MM.1S (cell line): ENCODE results near the gene ABHD12.

Experiments used
- DNase-seq: peaks from one replicate; pipeline ENCODE4 v3.0.0-alpha.2; 2015
- H2AFZ ChIP-seq: fragments of 300-600 bp; sonication (generic); 2 replicates; pipeline ENCODE4 v1.6.0; 2016; ENCODE audit warnings: antibody characterized with exemption, low read length
- H3F3A ChIP-seq: fragments of 300-600 bp; sonication (generic); 2 replicates; pipeline ENCODE4 v1.6.1; 2016; ENCODE audit warnings: mild to moderate bottlenecking, antibody characterized with exemption, low read length, moderate library complexity, mixed read lengths; ENCODE audit not compliant: insufficient read depth
- H3K27ac ChIP-seq: fragments of 300-600 bp; sonication (generic); 2 replicates; pipeline ENCODE4 v1.5.1; 2016; ENCODE audit warnings: mild to moderate bottlenecking, low read length
- H3K27me3 ChIP-seq: fragments of 300-600 bp; sonication (generic); replicated peaks from 2 replicates; pipeline ENCODE4 v1.6.0; 2016; ENCODE audit warnings: low read length; ENCODE audit not compliant: insufficient read depth
- H3K36me3 ChIP-seq: fragments of 300-600 bp; sonication (generic); replicated peaks from 2 replicates; pipeline ENCODE4 v1.6.1; 2016; ENCODE audit warnings: mild to moderate bottlenecking, low read length, mixed read lengths; ENCODE audit not compliant: insufficient read depth
- H3K4me1 ChIP-seq: fragments of 300-600 bp; sonication (generic); 2 replicates; pipeline ENCODE4 v1.6.1; 2016; ENCODE audit warnings: low read length, mixed read lengths
- H3K4me2 ChIP-seq: fragments of 300-600 bp; sonication (generic); 2 replicates; pipeline ENCODE4 v1.6.0; 2016; ENCODE audit warnings: low read depth, low read length
- H3K4me3 ChIP-seq: fragments of 300-600 bp; sonication (generic); 2 replicates; pipeline ENCODE4 v1.5.1; 2016; ENCODE audit warnings: low read length, mixed read lengths
- H3K79me2 ChIP-seq: fragments of 300-600 bp; sonication (generic); 2 replicates; pipeline ENCODE4 v1.6.1; 2016; ENCODE audit warnings: mixed run types, low read length, mixed read lengths
- H3K9ac ChIP-seq: fragments of 300-600 bp; sonication (generic); 2 replicates; pipeline ENCODE4 v1.6.1; 2016; ENCODE audit warnings: low read length, mixed read lengths
- H3K9me2 ChIP-seq: fragments of 300-600 bp; sonication (generic); replicated peaks from 2 replicates; pipeline ENCODE4 v1.6.1; 2016; ENCODE audit warnings: mild to moderate bottlenecking, low read length, mixed read lengths; ENCODE audit not compliant: insufficient read depth
- H3K9me3 ChIP-seq: fragments of 300-600 bp; sonication (generic); replicated peaks from 2 replicates; pipeline ENCODE4 v1.6.1; 2016; ENCODE audit warnings: mild to moderate bottlenecking, low read length, mixed read lengths; ENCODE audit not compliant: insufficient read depth
- H4K20me1 ChIP-seq: fragments of 300-600 bp; sonication (generic); 2 replicates; pipeline ENCODE4 v1.6.1; 2016; ENCODE audit warnings: mild to moderate bottlenecking, low read length, moderate library complexity, mixed read lengths; ENCODE audit not compliant: insufficient read depth
- EZH2 ChIP-seq: fragments of 300-600 bp; sonication (generic); optimal IDR thresholded peaks from 2 replicates; pipeline ENCODE3; 2017; ENCODE audit warnings: low read depth, mild to moderate bottlenecking, antibody characterized with exemption, low read length, mixed read lengths
- EZH2phosphoT487 ChIP-seq: fragments of 300-600 bp; sonication (generic); IDR thresholded peaks from 2 replicates; pipeline ENCODE4 v1.6.1; 2018; ENCODE audit warnings: antibody characterized with exemption, low read length
- TF ChIP-seq, protein P1 (sequence below): fragments of 300-600 bp; sonication (generic); IDR thresholded peaks from 2 replicates; pipeline ENCODE4 v1.5.1; 2016; ENCODE audit warnings: antibody characterized with exemption, low read length, mixed read lengths

ABHD12 gene

DNA sequence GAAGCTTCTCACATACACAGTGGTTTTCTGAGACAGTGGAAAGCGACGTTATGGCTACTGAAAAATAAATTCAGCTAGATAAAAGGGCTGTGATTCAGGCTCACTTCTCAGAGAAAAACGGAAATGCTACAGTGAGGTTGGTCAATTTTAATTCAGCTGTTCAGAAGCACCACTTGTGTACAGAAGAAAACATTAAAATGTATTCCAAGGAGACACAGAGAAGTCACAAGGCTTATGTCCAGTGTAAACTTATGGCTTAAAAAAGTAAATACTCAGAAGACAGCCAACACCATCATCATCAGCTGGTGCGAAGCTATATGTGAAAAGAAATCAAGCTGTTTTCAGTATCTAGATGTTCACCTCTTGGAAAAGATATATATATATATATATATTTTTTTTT is 68.6 kb downstream of the ABHD12 start:
- no peak overlapping the region for H3K9ac ChIP-seq

DNA sequence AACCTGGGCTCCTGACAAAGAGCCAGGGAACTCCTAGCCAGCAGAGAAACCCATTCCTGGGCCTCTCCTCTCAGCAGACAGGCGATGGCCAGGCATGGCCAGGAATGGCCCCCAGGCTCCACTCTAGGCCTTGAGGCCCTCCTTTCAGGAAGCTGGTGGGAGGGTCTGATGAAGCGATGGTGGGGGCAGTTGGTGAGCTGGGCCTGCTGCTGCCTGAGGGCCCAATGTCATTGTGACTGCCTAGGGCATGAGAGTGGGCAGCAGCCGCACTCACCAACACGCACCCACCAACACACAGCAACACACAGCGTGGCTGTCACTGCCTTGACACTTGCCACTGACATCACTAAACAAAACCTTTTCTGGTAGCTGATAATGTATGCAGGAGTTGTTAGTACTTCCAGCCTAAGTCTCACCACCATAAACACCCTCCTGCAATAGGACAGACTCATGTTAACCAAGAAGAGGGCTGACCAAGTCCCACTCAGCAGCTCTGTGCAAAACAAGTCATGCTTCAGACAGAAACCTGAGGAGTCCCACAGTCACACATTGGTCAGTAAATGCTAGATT is 69.3 kb downstream of the ABHD12 start:
- DNase-seq, result no peak
- Histone ChIP-seq H2AFZ (no peak overlapping the region), H3K9me3 (no peaks in the 10 kb centered on the region), H3F3A (peaks cover 26% of the 10 kb centered on the region), H3K79me2 (peaks cover 83% of the 10 kb centered on the region), H3K27ac (peak overlapping the region; percentile 98; the same call in 1 of the 2 replicates), H3K4me1 (peaks cover 49% of the 10 kb centered on the region), H3K4me2 (no peak overlapping the region), H3K27me3 (no peaks in the 10 kb centered on the region), H3K36me3 (no peaks in the 10 kb centered on the region; the same call in 1 of the 2 replicates), H4K20me1 (no peaks in the 10 kb centered on the region), H3K9me2 (no peaks in the 10 kb centered on the region), H3K4me3 (no peak overlapping the region), H3K9ac (no peak overlapping the region)
- TF ChIP-seq EZH2phosphoT487 (no peak), EZH2 (no peak)
- TF ChIP-seq, protein P1, sequence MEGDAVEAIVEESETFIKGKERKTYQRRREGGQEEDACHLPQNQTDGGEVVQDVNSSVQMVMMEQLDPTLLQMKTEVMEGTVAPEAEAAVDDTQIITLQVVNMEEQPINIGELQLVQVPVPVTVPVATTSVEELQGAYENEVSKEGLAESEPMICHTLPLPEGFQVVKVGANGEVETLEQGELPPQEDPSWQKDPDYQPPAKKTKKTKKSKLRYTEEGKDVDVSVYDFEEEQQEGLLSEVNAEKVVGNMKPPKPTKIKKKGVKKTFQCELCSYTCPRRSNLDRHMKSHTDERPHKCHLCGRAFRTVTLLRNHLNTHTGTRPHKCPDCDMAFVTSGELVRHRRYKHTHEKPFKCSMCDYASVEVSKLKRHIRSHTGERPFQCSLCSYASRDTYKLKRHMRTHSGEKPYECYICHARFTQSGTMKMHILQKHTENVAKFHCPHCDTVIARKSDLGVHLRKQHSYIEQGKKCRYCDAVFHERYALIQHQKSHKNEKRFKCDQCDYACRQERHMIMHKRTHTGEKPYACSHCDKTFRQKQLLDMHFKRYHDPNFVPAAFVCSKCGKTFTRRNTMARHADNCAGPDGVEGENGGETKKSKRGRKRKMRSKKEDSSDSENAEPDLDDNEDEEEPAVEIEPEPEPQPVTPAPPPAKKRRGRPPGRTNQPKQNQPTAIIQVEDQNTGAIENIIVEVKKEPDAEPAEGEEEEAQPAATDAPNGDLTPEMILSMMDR, result no peak

More for the DNA sequence above, 68.6 kb downstream of the ABHD12 start:
- H3K27me3 ChIP-seq, result no peaks in the 10 kb centered on the region
- no peaks in the 10 kb centered on the region for H4K20me1 ChIP-seq
- H3K4me2 ChIP-seq, result no peak overlapping the region
- peak overlapping the region; percentile 98; the same call in 1 of the 2 replicates for H3K27ac ChIP-seq
- H3F3A ChIP-seq, result peaks cover 26% of the 10 kb centered on the region
- no peaks in the 10 kb centered on the region for H3K9me3 ChIP-seq
- H3K4me3 ChIP-seq, result no peak overlapping the region
- no peak for DNase-seq
- H3K9me2 ChIP-seq, result no peaks in the 10 kb centered on the region
- peaks cover 43% of the 10 kb centered on the region for H3K4me1 ChIP-seq
- peaks cover 83% of the 10 kb centered on the region for H3K79me2 ChIP-seq
- H3K36me3 ChIP-seq, result no peaks in the 10 kb centered on the region; the same call in 1 of the 2 replicates
- TF ChIP-seq EZH2, result no peak
- TF ChIP-seq EZH2phosphoT487, result no peak
- TF ChIP-seq, protein P1, result no peak
- H2AFZ ChIP-seq, result no peak overlapping the region

GRCh38 chr20:25320035-25320800 is 70.4 kb downstream of the ABHD12 start:
- Histone ChIP-seq H3K36me3 (no peaks in the 10 kb centered on the region; the same call in 1 of the 2 replicates), H3K4me1 (peaks cover 52% of the 10 kb centered on the region), H3K9me3 (no peaks in the 10 kb centered on the region), H4K20me1 (no peaks in the 10 kb centered on the region), H3K27me3 (no peaks in the 10 kb centered on the region), H2AFZ (no peak overlapping the region), H3K79me2 (peaks cover 81% of the 10 kb centered on the region), H3K9ac (peak overlapping the region; percentile 71), H3K4me2 (peak overlapping the region; percentile 77), H3F3A (peaks cover 26% of the 10 kb centered on the region), H3K27ac (peak overlapping the region; percentile 98), H3K9me2 (no peaks in the 10 kb centered on the region), H3K4me3 (peak overlapping the region; percentile 46)
- no peak for TF ChIP-seq EZH2phosphoT487
- DNase-seq, result no peak
